Caco-2 (cell line): ENCODE data around the gene CHPF2. TPM values are rescaled to one million over a fixed set of nuclear protein-coding genes. Genes with fewer than 3 reads are reported as not detected.
A peak's percentile ranks its signal among the peaks of the same experiment; 100 is the strongest.

Experiments
- BruUV-seq: library from RNA; stranded (reverse); fragments of 400-500 nt; replicated peaks from 2 replicates; lab custom pipeline; 2021; lab: Mats Ljungman, UMichigan
- CTCF ChIA-PET: fragments of 300-600 bp; sonication (Branson Sonifier 250); formaldehyde crosslinking; loops from one replicate; lab custom pipeline; 2022; ENCODE audit warnings: antibody characterized with exemption; lab: Charles Lee
- POLR2A ChIA-PET: fragments of 300-600 bp; sonication (Branson Sonifier 250); formaldehyde crosslinking; loops from one replicate; lab custom pipeline; 2022; ENCODE audit warnings: antibody characterized with exemption; lab: Charles Lee
- DNase-seq, 2 experiments: peaks; one replicate each; pipeline versions ENCODE4 v3.0.0 to v3.0.0-alpha.2; 2020 to 2022
- H3K27me3 ChIP-seq: replicated peaks from 2 replicates; pipeline ENCODE4 v1.6.0; 2011; ENCODE audit warnings: low read length; ENCODE audit not compliant: control insufficient read depth, insufficient read depth
- H3K36me3 ChIP-seq: 2 replicates; pipeline ENCODE4 v1.5.1; 2011; ENCODE audit warnings: low read length; ENCODE audit not compliant: control insufficient read depth, insufficient read depth
- H3K4me1 ChIP-seq: fragments of 250-450 bp; sonication (Bioruptor Pico); 2 replicates; pipeline ENCODE4 v1.5.1; 2020; ENCODE audit warnings: mild to moderate bottlenecking
- H3K4me3 ChIP-seq: 2 replicates; pipeline ENCODE4 v1.5.1; 2011; ENCODE audit warnings: low read depth, mild to moderate bottlenecking, control low read depth, low read length
- H3K9me3 ChIP-seq: fragments of 250-450 bp; sonication (Bioruptor Pico); 2 replicates; pipeline ENCODE4 v1.5.1; 2020; ENCODE audit warnings: mild to moderate bottlenecking, moderate library complexity
- H3K27ac Mint-ChIP-seq: one replicate; pipeline ENCODE4 v1.8.0; 2022; ENCODE audit warnings: mixed read lengths; ENCODE audit not compliant: unreplicated experiment
- H3K27me3 Mint-ChIP-seq: one replicate; pipeline ENCODE4 v1.8.0; 2022; ENCODE audit warnings: mixed read lengths; ENCODE audit not compliant: insufficient read depth, unreplicated experiment
- H3K36me3 Mint-ChIP-seq: one replicate; pipeline ENCODE4 v1.8.0; 2022; ENCODE audit warnings: mild to moderate bottlenecking, mixed read lengths; ENCODE audit not compliant: insufficient read depth, unreplicated experiment
- H3K4me1 Mint-ChIP-seq: one replicate; pipeline ENCODE4 v1.8.0; 2022; ENCODE audit warnings: low read depth, mixed read lengths; ENCODE audit not compliant: unreplicated experiment
- H3K4me3 Mint-ChIP-seq: one replicate; pipeline ENCODE4 v1.8.0; 2022; ENCODE audit warnings: mild to moderate bottlenecking, moderate library complexity, mixed read lengths; ENCODE audit not compliant: unreplicated experiment
- H3K9me3 Mint-ChIP-seq: one replicate; pipeline ENCODE4 v1.8.0; 2022; ENCODE audit warnings: mixed read lengths; ENCODE audit not compliant: unreplicated experiment
- CTCF ChIP-seq, 2 experiments: fragments of 200-600 bp in 1 of 2; IDR thresholded peaks; 1 replicate in 1 of 2; 2 replicates in 1 of 2; pipeline versions ENCODE4 v1.5.1 to v1.8.0; 2011 to 2022; ENCODE audit warnings: antibody characterized with exemption in 1 of 2, control low read depth in 1 of 2, inconsistent platforms in 1 of 2, low read depth in 1 of 2, low read length in 1 of 2, mild to moderate bottlenecking in 1 of 2, moderate library complexity in 1 of 2; ENCODE audit not compliant: insufficient read depth in 1 of 2, severe bottlenecking in 1 of 2, unreplicated experiment in 1 of 2
- intact Hi-C: fragments of 100-400 bp; cut with micrococcal nuclease; formaldehyde crosslinking; loops from one replicate; pipeline ENCODE4 v1.10.0; 2022; ENCODE audit not compliant: unreplicated experiment
- total RNA-seq: library from RNA; stranded (reverse); gene quantifications from 2 replicates; pipeline ENCODE4 v1.2.3, GENCODE V29; 2022

The CHPF2 gene
- total RNA-seq, 1 experiment from 2014 or later: 34.0 TPM

- H3K4me1 ChIP-seq: peaks cover 27% of the 10 kb centered on the region
- H3K4me3 ChIP-seq: peak within 1 kb of the TSS; percentile 66
- peaks cover 17% of the 10 kb centered on the region for H3K36me3 Mint-ChIP-seq
- ChIA-PET POLR2A (no interaction called here), CTCF (interaction anchor here (0.6 to 1.6 kb wide), 3 partner anchors 21 to 1100 kb away, joined by 4 to 6 read pairs (median 5); partner anchors contain the start of gene ABCF2)
- intact Hi-C loops: loop anchor here (1.0 to 2.0 kb wide), 3 partner anchors 21 to 76 kb away; partner anchors contain the start of gene ABCF2
- no TSS peak for BruUV-seq
- peak; percentile 89 to 90 for DNase-seq
- H3K27me3 ChIP-seq: no peaks in the 10 kb centered on the region
- H3K27me3 Mint-ChIP-seq: no peaks in the 10 kb centered on the region
- no peaks in the 10 kb centered on the region for H3K9me3 ChIP-seq
- H3K4me3 Mint-ChIP-seq: peak within 1 kb of the TSS; percentile 80
- no peak for TF ChIP-seq CTCF (IDR thresholded peaks at IDR 0.05; ENCODE audit: insufficient read depth in 1 of 2, low read depth in 1 of 2, low read length in 1 of 2, severe bottlenecking in 1 of 2, unreplicated experiment in 1 of 2)
- H3K4me1 Mint-ChIP-seq: peaks cover 26% of the 10 kb centered on the region
- no peaks in the 10 kb centered on the region for H3K36me3 ChIP-seq
- H3K27ac Mint-ChIP-seq: peak within 1 kb of the TSS; percentile 54
- no peaks in the 10 kb centered on the region for H3K9me3 Mint-ChIP-seq
Measured at GRCh38 chr7:151248346-151249033, 16.2 kb downstream of the CHPF2 start, which contains the start of gene SMARCD3. TSS of gene SMARCD3 (minus strand) at chr7:151248694. CDS start at chr7:151248562, 132 bp downstream.

- Mint-ChIP-seq H3K27ac (peak overlapping the region; percentile 54), H3K9me3 (no peaks in the 10 kb centered on the region), H3K27me3 (no peaks in the 10 kb centered on the region), H3K36me3 (peaks cover 11% of the 10 kb centered on the region), H3K4me3 (peak overlapping the region; percentile 80), H3K4me1 (peaks cover 26% of the 10 kb centered on the region)
- Histone ChIP-seq H3K9me3 (no peaks in the 10 kb centered on the region), H3K4me1 (peaks cover 27% of the 10 kb centered on the region), H3K4me3 (peak overlapping the region; percentile 66), H3K27me3 (no peaks in the 10 kb centered on the region), H3K36me3 (no peaks in the 10 kb centered on the region)
- ChIA-PET POLR2A (no interaction called here), CTCF (interaction anchor here (0.7 kb wide), 1 partner anchor 66 kb away, joined by 5 read pairs; no protein-coding TSS in a partner anchor)
- TF ChIP-seq CTCF (IDR thresholded peaks at IDR 0.05; ENCODE audit: insufficient read depth in 1 of 2, low read depth in 1 of 2, low read length in 1 of 2, severe bottlenecking in 1 of 2, unreplicated experiment in 1 of 2): no peak
- DNase-seq: no peak
- BruUV-seq: no TSS peak
- intact Hi-C loops: loop anchor here (2.0 kb wide), 1 partner anchor 76 kb away; no protein-coding TSS in a partner anchor
Measured at GRCh38 chr7:151249034-151249731, 16.9 kb downstream of the CHPF2 start.

GRCh38 chr7:151249732-151250072 is 17.4 kb downstream of the CHPF2 start:
- BruUV-seq: no TSS peak
- Histone ChIP-seq H3K9me3 (no peaks in the 10 kb centered on the region), H3K4me3 (peak overlapping the region; percentile 66), H3K4me1 (peaks cover 27% of the 10 kb centered on the region), H3K27me3 (no peaks in the 10 kb centered on the region), H3K36me3 (no peaks in the 10 kb centered on the region)
- intact Hi-C loops: loop anchor here (2.0 kb wide), 1 partner anchor 77 kb away; no protein-coding TSS in a partner anchor
- ChIA-PET CTCF (interaction anchor here (0.7 kb wide), 1 partner anchor 66 kb away, joined by 5 read pairs; no protein-coding TSS in a partner anchor), POLR2A (no interaction called here)
- H3K4me1 Mint-ChIP-seq: peaks cover 26% of the 10 kb centered on the region
- peaks cover 11% of the 10 kb centered on the region for H3K36me3 Mint-ChIP-seq
- no peaks in the 10 kb centered on the region for H3K9me3 Mint-ChIP-seq
- peak in 1 of 2 experiments; percentile 60 for DNase-seq
- H3K27me3 Mint-ChIP-seq: no peaks in the 10 kb centered on the region
- H3K27ac Mint-ChIP-seq: peak overlapping the region; percentile 54
- peak overlapping the region; percentile 80 for H3K4me3 Mint-ChIP-seq
- TF ChIP-seq CTCF (IDR thresholded peaks at IDR 0.05; ENCODE audit: insufficient read depth in 1 of 2, low read depth in 1 of 2, low read length in 1 of 2, severe bottlenecking in 1 of 2, unreplicated experiment in 1 of 2): no peak
